Middle frontal gyrus (tissue), 1 donor: Measurements from ENCODE around the gene ACSL5.

Experiments
- DNase-seq: peaks from one replicate; pipeline ENCODE4 v3.0.0-alpha.2; 2015; ENCODE audit warnings: low spot score; ENCODE audit errors: extremely low spot score

ACSL5 gene

DNA sequence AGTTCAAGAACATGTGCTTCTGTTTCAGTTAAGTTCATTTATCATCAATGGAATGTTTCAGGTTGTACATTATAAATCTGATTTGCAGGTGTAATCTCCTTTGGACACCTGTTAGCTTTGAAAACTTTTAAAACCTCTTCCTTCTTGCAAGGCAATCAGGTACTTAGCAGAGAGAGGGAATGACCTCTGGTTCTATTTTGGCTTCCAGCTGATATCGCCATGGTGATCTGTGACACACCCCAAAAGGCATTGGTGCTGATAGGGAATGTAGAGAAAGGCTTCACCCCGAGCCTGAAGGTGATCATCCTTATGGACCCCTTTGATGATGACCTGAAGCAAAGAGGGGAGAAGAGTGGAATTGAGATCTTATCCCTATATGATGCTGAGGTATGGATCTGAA is 35.4 kb downstream of the ACSL5 start:
- no peak for DNase-seq

DNA sequence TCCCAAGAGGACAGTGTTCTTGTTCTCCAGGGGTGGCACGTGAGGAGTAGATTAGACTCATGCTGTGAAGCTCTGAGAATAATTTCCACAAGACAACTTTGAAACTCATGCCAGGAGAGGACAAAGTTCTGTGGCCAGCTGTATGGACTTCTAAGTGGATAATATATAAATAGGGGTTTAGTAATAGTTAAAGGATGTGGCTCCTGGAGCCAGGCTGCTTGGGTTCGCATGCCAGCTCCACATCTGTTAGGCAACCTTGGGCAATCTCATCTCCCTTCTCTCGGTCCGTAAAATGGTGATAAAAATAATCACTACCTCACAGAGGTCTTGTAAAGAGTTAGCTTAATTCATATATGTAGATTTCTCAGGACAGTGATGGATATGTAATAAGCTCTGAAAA is 35.8 kb downstream of the ACSL5 start:
- DNase-seq = no peak

DNA sequence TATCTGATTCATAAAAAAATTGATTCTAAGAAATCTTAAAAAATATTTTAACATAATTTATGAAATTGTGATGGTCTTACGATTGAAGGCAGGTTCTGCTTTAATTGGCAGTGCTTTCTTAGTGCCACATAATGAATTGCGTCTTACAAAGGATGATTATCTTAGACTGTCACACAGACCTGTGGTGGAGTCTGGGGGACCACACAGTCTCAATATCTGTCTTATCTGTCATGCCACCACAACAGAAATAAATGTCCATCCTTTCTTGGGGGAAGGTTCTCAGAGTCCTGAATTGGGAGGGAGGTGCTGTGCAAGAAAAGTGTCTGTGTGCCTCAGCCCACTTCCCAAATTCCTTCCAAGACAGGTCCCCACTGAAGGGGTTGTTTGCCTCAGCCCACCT is 38.8 kb downstream of the ACSL5 start:
- no peak for DNase-seq

DNA sequence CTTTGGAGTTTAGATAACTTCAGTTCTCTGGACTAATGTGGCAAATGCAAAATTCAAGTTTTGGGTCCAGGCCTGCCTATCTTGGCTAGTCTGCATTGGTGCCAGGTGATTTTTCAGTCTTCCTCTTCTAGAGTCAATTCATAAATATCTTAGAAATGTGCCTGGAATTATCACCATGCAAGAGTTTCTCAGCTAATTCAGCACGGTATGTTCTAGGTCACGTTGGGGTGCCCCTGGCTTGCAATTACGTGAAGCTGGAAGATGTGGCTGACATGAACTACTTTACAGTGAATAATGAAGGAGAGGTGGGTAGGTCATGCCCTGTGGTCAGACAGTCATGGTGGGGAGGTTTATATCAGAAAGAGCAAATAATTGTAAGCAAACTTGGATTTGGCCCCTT is 47.8 kb downstream of the ACSL5 start:
- DNase-seq = no peak

DNA sequence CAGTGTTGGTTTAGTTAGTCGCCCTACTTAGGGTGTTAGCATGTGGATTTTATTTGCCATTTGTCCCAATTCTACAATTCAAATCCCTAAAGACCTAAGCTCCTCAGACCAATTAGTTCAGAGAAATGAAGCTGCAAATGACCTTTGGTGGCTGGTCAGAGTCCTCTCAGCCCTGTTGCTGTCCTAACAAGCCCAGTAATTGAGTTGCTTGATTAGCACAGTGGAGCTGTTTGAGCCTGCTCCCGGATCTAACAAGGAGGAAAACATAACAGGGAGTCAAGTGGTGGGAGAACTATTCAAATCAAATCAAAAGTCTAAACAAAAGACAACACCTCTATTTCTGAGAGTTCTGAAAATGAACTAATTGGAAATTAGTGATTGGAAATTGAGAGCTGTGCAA is 50.7 kb downstream of the ACSL5 start:
- no peak for DNase-seq

DNA sequence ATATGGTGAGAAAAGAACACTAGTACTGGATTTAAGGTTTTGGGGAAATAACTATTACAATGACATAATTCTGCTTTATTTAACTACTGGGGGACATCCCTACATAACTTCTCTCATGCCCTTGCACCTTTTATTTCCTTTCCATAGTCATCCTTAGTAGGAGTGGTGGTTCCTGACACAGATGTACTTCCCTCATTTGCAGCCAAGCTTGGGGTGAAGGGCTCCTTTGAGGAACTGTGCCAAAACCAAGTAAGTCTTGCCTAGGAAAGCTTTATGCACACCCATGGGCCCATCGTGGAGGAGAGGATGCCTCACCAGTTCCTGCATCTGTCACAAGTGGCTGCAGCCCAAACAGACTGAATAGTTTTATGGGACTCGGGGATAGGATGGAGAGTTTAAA is 52.2 kb downstream of the ACSL5 start:
- DNase-seq = no peak

DNA sequence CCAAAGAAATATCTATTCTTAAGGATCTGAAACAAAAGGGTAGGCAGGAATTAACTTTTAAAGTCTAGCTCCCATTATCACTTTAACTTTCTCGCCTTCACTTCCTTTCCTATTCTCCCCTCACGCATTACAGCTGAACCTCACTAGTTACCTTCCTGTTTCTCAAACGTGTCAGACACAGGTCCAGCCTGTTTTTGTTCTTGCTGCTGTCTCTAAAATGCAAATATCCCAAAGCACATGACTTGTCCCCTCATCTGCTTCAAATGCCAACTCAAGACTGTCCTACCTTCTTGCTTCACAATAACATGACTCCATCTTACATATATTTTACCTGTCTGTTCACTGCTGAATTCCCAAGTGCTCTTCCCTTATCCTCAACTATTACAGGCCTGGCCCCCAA is 55.2 kb downstream of the ACSL5 start:
- no peak for DNase-seq

DNA sequence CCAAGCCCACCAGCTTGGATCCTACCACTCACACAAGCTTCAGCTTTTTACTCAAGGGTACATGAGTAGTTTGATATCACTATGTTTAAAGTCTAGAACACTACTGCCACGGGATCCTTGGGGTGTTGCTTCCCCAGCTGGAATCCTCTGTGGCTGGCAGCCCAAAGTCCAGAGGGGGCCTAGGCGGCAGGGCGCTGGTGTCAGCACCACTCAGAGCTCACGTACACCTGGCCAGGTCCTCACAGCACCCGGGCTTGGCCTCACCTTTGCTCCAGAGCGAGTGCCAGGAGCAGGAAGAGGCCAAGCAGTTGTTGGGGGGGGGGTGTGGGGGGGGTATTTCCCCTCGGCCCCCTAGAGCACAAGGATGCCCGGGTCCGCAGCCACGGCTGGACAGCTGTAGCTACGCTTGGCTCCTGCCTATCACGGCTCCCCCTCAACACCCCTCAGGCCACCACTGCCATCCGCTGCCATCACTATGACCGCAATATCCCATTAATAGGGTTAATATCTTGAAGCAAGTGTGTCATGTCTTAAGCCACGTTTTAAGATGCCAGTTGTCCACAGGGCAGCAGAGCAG is 55.8 kb downstream of the ACSL5 start:
- DNase-seq = no peak

DNA sequence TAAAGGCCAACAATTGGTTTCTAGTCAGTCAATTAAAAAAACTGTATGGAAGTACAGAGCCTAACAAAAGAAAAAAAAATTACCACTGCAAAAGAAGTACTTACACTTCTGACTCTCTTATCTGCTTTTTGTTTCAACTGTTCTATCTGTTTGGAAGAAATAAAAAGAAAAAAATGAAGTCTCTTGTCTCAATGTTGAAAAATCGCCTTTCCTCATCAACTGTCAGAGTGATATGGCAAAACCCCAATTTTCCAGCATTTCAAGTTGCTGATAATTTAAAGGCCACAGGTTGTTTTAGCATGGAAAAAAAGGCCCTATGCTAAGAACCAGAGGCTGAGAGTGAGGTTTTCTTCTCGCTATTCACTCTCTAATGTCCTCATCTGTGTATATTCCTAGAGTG is 59.2 kb downstream of the ACSL5 start:
- DNase-seq = no peak

DNA sequence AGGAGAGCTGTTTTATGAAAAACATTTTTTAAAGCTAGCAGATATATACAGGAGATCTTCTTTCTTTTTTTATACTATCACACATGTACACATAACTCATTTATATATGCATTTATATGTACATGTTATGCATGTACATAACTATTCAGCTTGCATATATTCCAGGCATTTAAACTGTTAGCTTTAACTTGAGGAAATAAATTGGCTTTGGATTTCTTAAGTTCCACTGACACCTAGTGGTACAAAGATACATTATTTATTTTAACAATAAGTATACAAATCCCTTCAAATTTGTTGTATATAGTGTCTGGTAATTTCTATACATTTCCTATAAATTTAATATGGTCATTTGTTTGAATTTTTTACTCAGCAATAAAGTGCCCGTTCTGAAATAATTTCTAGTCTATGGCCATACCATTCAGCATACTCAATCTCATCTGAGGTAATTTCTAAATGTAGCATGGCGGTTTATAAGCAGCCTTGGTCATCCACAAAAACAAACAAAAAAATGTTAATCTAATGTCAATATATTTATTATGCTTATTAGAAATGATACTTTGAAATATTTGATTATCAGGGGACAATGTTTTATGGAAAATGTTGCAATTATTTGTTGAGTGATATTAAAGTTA is 61.2 kb downstream of the ACSL5 start:
- peak; percentile 20 for DNase-seq

DNA sequence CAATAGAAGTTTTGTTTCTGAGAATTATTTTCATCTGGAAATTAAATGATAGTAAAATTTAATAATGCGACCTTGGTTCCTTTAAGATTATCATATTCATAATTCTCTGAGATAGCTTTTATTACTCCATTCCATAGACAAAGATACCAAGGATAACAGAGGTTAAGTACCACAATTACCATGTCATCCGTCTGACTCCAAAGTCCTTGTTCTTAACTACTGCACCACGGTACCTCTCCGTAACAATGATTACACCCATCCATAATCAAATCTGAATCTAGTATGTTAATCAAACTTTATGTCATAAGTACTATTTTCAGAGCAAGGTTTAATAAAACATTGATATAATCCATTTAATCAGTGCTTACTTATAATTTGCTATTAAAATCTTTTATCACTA is 64.4 kb downstream of the ACSL5 start:
- DNase-seq = no peak

DNA sequence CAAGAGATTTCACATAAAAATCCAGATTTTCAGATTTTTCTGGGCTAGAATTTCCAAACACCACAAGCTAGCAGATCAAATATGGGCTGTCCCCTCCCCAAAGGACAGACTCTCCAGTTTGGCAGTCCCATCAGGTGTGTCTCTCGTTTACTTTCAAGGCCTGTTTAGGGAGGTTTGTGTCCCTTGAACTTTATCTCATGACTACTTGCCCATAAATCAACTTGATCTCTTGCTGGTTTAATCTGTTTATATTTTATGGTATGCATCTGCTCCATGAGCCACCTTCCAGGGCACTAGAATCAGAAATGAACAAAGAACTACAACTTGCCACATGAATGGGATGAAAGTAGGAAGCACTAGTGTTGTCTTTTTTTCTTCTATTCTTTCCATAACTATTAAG is 67.6 kb downstream of the ACSL5 start:
- DNase-seq = no peak

DNA sequence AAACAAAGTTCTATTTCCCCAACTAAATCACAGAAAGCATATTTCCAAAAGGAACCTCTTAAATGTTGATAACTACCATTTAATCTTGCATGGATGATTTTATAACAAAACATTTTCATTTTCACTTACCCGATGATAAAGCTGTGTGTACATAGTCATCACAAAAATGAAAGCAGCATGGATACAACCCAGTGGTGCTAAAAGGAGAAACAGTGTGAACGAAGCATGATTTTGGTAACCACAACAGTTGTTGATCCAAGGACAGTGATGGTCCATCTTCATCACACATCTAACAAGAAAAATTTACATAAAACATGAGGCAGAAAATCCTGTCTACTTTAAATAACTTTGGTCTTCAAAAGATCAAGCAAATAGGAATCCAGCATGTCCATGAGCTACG is 68.1 kb downstream of the ACSL5 start:
- DNase-seq = no peak

DNA sequence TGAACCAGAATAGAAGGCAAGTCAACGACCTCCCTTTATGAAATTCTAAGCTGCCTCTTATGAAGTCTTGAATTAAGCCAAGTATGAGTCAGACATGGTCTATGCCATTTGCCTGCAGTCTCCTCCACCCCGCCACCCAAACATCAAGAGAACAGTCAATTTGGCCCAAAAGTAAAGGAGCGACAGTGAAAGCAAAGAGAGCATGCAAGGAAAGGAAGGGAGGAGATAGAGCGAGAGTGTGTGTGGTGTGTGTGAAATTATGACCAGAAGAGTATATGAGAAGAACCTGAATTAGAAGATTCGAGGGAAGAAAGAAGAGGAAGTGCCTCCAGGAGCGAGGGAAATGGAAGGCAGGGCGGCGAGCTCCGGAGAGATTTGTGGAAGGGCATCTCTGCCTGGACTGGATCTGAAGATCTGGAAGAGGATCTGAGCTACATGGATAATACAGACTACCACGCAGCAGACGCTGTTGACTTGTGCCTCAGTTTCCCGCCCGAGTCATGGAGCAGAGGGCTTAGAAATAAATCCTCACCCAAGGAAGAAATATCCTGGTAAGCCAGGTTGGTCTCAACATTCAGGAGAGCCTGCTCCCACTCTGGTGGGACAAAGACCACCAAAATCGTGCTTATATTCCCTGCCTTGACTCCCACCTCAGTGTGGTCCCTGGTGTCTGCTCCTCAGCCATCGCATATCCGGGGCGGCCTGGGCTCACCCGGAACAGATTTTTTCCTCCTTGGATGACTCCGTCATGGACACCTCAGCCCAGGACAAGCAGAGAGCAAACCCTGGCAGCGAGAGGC is 72.3 kb downstream of the ACSL5 start:
- no peak for DNase-seq

DNA sequence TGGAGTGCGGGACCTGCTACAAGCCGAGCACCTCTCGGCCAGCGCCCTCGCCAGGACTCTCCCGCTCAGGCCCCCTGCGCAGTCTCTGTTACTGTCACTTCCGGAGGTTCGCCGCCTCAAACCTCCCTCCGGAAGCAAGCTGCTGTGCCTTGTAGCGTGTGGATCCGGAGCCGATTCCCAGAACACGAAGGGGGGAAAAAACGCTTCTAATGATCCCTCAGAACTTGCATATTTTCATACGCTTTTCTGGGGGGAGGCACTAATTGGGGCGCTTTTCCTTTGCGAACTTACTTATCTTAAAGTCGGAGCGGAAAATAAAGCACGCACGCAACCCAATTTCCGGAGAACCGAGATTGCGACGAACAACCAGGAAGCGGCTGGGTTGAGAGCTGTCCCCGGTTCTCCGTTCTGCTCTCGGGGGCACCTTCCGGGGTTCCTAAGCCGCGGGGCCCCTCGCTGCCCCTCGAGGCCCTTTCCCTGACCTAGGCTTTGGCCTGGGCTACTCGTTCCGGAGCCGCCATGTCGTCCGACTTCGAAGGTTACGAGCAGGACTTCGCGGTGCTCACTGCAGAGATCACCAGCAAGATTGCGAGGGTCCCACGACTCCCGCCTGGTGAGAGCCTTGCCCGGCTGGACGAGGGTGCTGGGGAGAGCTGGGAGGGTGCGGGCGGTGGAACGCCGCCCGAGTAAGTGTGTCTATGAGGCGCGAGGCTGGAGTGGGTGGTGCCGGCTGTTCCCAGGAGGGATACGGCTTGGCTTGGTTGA is 73.1 kb downstream of the ACSL5 start, which contains the start of the genes VTI1A and ZDHHC6:
Gene VTI1A, plus strand, starts transcription at position 361 of the 765 bp plus-strand sequence. Its CDS starts 159 bp downstream, at position 520.
Gene ZDHHC6, minus strand, starts transcription at position 60 of the 765 bp plus-strand sequence. CDS start 1,478 bp downstream, outside the sequence.
- peak; percentile 66 for DNase-seq

DNA sequence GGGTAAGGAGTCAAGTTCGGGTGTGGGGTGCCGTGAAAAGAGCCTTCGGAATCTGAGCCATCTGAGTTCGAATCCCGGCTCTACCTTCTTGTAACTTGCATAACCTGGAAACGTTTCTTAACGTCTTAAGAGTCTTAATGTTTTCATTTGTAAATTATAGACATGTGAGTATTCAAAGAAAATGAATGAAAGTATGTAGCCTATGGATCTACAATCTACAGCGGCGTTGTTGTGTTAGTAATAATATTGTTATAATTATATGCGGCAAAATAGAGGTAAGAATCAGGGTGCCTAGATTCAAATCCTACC is 73.7 kb downstream of the ACSL5 start:
- no peak for DNase-seq

DNA sequence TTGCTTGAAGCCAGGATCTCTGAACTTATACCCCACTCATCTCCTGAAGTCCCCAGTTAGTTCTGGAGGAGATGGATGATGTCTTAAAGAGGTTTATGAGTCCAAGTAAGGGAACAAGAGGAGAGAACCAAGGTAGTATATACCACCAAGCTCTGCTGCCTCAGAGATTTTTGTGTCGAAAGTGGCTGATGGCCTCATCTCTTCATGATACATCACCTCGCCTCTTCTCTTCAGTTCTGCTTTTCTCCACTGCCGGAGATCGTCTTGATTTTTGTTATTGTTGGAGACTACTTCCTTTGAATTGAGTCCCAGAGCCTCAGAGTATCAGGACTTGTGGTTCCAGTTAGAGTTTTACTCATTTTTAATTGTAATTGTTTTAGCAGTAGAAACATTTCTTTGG is 75.0 kb downstream of the ACSL5 start:
- no peak for DNase-seq

DNA sequence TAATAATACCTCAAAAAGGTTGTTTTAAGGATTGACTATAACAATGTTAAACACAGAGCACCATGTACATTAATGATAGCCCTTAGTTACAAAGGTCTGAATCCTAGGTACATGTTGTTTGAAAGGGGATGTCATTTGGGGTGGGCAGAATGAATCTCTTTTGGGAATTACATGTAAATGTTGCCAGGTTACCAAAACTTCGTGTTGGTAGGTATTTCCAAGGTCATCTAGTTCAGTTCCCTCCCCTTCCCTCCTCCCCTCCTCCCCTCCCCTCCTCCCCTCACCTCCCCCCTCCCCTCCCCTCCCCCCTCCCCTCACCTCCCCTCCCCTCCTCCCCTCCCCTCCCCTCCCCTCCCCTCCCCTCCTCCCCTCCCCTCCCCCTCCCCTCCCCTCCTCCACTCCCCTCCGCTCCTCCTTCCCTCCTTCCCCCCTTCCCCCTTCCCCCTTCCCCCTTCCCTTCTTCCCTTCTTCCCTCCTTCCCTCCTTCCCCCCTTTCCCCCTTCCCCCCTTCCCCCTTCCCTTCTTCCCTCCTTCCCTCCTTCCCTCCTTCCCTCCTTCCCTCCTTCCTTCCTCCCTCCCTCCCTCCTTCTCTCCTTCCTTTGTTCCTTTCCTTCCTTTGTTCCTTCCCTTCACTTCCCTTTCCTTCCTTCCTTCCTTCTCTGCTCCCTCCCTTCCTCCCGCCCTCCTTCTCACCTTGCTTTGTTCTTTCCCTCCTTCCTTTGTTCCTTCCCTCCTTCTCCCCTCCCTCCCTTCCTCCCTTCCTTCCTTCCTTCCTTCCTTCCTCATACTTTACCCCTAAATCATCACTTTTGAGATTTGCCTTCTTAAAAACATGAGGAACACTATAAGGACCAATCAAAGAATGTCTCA is 81.2 kb downstream of the ACSL5 start:
- DNase-seq = no peak

DNA sequence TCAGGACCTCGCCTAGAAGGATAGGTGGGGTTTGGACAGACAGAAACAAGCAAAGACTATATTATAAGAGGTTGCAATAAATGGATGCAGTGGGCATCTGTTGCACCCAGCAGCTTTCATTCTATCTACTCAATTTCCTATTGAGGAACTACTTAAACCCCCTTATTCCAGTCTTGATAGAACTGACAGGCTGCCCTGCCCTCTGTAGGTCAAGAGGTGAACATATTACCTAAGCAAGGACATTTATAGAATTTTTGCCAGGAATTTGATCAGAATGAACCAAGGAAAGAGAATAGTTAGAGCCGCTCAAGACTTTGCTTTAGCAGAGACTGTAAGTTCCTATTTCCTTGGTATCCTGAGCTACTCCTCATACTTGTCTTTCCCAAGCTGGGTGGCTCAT is 82.6 kb downstream of the ACSL5 start:
- DNase-seq = no peak

DNA sequence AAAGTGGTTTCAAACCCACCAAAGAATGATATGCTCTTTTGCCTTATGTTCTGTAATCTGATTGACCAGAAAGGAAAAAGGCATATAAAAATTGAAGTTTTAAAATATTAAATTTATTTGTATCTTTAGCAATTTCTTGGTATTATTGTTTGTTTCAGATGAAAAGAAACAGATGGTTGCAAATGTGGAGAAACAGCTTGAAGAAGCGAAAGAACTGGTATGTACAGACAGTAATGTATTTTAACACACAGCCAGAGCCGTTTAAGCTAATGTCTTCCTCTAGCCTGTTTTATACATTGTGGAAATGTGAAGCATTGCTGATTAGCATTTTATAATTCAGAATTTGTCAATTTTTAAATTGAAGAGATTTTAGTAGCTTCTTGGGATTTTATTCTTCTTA is 86.5 kb downstream of the ACSL5 start:
- DNase-seq = no peak
